ENCODE measurements around the gene ANAPC13.
A peak's percentile ranks its signal among the peaks of the same experiment; 100 is the strongest.

Gene ANAPC13

GRCh38 chr3:134449277-134449676 is 36.5 kb downstream of the ANAPC13 start:
- Histone ChIP-seq H3K27me3 (replicated peaks; ENCODE audit: control insufficient read depth, insufficient read depth, low read length) (no peaks in the 10 kb centered on the region; the same call in 1 of the 2 replicates), H3K36me3 (ENCODE audit: control insufficient read depth, insufficient read depth, low read length) (no peaks in the 10 kb centered on the region), H3K4me3 (replicated peaks; ENCODE audit: low read depth, low read length) (no peak overlapping the region)
- peak; percentile 41 for TF ChIP-seq CTCF (IDR thresholded peaks at IDR 0.05; ENCODE audit: insufficient read depth, low read length, poor library complexity, severe bottlenecking)
- DNase-seq (ENCODE audit: extremely low read depth, insufficient read length) = no peak

GRCh38 chr3:134448664-134449063 is 37.1 kb downstream of the ANAPC13 start:
- DNase-seq (ENCODE audit: extremely low read depth, insufficient read length) = no peak
- Histone ChIP-seq H3K27me3 (replicated peaks; ENCODE audit: control insufficient read depth, insufficient read depth, low read length) (no peaks in the 10 kb centered on the region), H3K4me3 (replicated peaks; ENCODE audit: low read depth, low read length) (no peak overlapping the region), H3K36me3 (ENCODE audit: control insufficient read depth, insufficient read depth, low read length) (no peaks in the 10 kb centered on the region)
- no peak for TF ChIP-seq CTCF (IDR thresholded peaks at IDR 0.05; ENCODE audit: insufficient read depth, low read length, poor library complexity, severe bottlenecking)

- TF ChIP-seq CTCF (IDR thresholded peaks at IDR 0.05; ENCODE audit: insufficient read depth, low read length, poor library complexity, severe bottlenecking) = no peak
- no peaks in the 10 kb centered on the region for H3K36me3 ChIP-seq (ENCODE audit: control insufficient read depth, insufficient read depth, low read length)
- H3K27me3 ChIP-seq (replicated peaks; ENCODE audit: control insufficient read depth, insufficient read depth, low read length) = no peaks in the 10 kb centered on the region
- no peak for DNase-seq (ENCODE audit: extremely low read depth, insufficient read length)
- no peak overlapping the region for H3K4me3 ChIP-seq (replicated peaks; ENCODE audit: low read depth, low read length)
Measured at GRCh38 chr3:134447351-134447750, 38.4 kb downstream of the ANAPC13 start.

DNA sequence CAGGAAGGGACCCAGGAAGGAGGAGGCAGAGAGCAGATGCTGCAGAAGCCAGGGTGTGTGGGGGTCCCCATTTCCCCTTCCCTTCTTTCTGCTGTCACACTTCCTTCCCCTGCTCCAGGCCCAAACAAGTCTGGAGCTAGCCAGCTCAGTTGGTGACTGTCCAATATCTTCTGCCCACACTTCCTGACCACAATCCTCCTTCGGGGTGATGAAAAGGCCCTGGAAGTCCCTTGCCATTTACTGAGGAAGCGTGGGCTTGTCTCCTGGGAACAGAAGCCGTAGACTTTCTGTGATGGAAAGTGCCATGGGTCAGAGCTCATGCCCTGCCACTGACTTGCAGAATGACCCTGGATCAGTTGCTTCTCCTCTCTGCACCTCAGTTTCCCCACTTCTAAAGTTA is 39.0 kb downstream of the ANAPC13 start:
- DNase-seq (ENCODE audit: extremely low read depth, insufficient read length) = no peak
- Histone ChIP-seq H3K27me3 (replicated peaks; ENCODE audit: control insufficient read depth, insufficient read depth, low read length) (no peaks in the 10 kb centered on the region), H3K4me3 (replicated peaks; ENCODE audit: low read depth, low read length) (no peak overlapping the region), H3K36me3 (ENCODE audit: control insufficient read depth, insufficient read depth, low read length) (no peaks in the 10 kb centered on the region)
- TF ChIP-seq CTCF (IDR thresholded peaks at IDR 0.05; ENCODE audit: insufficient read depth, low read length, poor library complexity, severe bottlenecking) = no peak

- Histone ChIP-seq H3K36me3 (ENCODE audit: control insufficient read depth, insufficient read depth, low read length) (no peaks in the 10 kb centered on the region), H3K4me3 (replicated peaks; ENCODE audit: low read depth, low read length) (no peak overlapping the region), H3K27me3 (replicated peaks; ENCODE audit: control insufficient read depth, insufficient read depth, low read length) (no peaks in the 10 kb centered on the region)
- no peak for DNase-seq (ENCODE audit: extremely low read depth, insufficient read length)
- no peak for TF ChIP-seq CTCF (IDR thresholded peaks at IDR 0.05; ENCODE audit: insufficient read depth, low read length, poor library complexity, severe bottlenecking)
Measured at GRCh38 chr3:134445636-134446035, 40.1 kb downstream of the ANAPC13 start.

DNA sequence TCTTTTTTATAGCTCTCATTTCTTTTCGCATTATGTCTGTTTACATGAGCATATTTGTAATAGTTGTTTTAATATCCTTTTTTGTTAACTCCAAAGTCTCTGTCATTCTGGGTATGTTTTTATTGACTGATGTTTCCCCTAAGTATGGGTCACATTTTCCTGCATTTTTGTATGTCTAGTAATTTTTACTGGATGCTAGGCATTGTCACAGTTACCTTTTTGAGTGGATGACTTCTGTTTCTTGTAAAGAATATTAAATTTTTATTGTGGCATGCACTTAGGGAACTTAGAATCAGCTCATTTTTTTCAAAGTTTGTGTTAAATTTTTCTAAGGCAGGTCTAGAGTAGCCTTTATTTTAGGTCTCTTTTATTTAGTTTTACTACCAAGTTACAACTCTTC is 40.7 kb downstream of the ANAPC13 start:
- Histone ChIP-seq H3K4me3 (replicated peaks; ENCODE audit: low read depth, low read length) (no peak overlapping the region), H3K36me3 (ENCODE audit: control insufficient read depth, insufficient read depth, low read length) (no peaks in the 10 kb centered on the region), H3K27me3 (replicated peaks; ENCODE audit: control insufficient read depth, insufficient read depth, low read length) (no peaks in the 10 kb centered on the region)
- DNase-seq (ENCODE audit: extremely low read depth, insufficient read length) = no peak
- TF ChIP-seq CTCF (IDR thresholded peaks at IDR 0.05; ENCODE audit: insufficient read depth, low read length, poor library complexity, severe bottlenecking) = no peak
